Renal cortical epithelial cell (primary cell): ENCODE measurements around the gene CDH4. TPM values are rescaled to one million over a fixed set of nuclear protein-coding genes. Genes with fewer than 3 reads are reported as not detected.

ENCODE experiments used
- DNase-seq: peaks from one replicate; pipeline ENCODE4 v3.0.0-alpha.2; 2011; ENCODE audit warnings: low read depth
- total RNA-seq: library from RNA; depleted of rRNA; stranded (reverse); fragments of >200 nt; gene quantifications from 2 replicates; pipeline ENCODE4 v1.2.3, GENCODE V29; 2014

The CDH4 gene
- total RNA-seq, 1 donor from 2014 or later = 6.4 TPM

- no peak for DNase-seq
These were observed 643.0 kb downstream of the CDH4 start for GRCh38 chr20:61895016-61895415.

- no peak for DNase-seq
These were observed 643.6 kb downstream of the CDH4 start for GRCh38 chr20:61895686-61896057.

- no peak for DNase-seq
These were observed 644.2 kb downstream of the CDH4 start for GRCh38 chr20:61896058-61896961.

- no peak for DNase-seq
These were observed 645.6 kb downstream of the CDH4 start for GRCh38 chr20:61897401-61898295.

- no peak for DNase-seq
These were observed 646.3 kb downstream of the CDH4 start for GRCh38 chr20:61898405-61898804.

GRCh38 chr20:61900011-61900944 lies 648.2 kb downstream of the CDH4 start:
- DNase-seq = peak; percentile 61

GRCh38 chr20:61900945-61901293 lies 648.9 kb downstream of the CDH4 start:
- no peak for DNase-seq

GRCh38 chr20:61901392-61902220 lies 649.5 kb downstream of the CDH4 start:
- no peak for DNase-seq

- no peak for DNase-seq
These were observed 650.3 kb downstream of the CDH4 start for GRCh38 chr20:61902221-61902869.

- DNase-seq = no peak
These were observed 651.7 kb downstream of the CDH4 start for GRCh38 chr20:61903575-61904340.

- no peak for DNase-seq
These were observed 652.4 kb downstream of the CDH4 start for GRCh38 chr20:61904456-61904855.

GRCh38 chr20:61905781-61906523 lies 653.9 kb downstream of the CDH4 start:
- DNase-seq = no peak

GRCh38 chr20:61907081-61907891 lies 655.2 kb downstream of the CDH4 start:
- DNase-seq = no peak

GRCh38 chr20:61908057-61909026 lies 656.3 kb downstream of the CDH4 start:
- no peak for DNase-seq

- DNase-seq = no peak
These were observed 657.0 kb downstream of the CDH4 start for GRCh38 chr20:61909028-61909427.

- no peak for DNase-seq
These were observed 657.8 kb downstream of the CDH4 start for GRCh38 chr20:61909821-61910220.

- no peak for DNase-seq
These were observed 659.8 kb downstream of the CDH4 start for GRCh38 chr20:61911824-61912223.
